HG02870 (cell line): ENCODE measurements around the gene ZNF532.

Experiments used
- ATAC-seq: cut with Tn5 transposase; IDR thresholded peaks from one replicate; pipeline ENCODE4 v1.9.1; 2021; ENCODE audit warnings: mild to moderate bottlenecking, moderate library complexity; ENCODE audit not compliant: unreplicated experiment

The ZNF532 gene

GRCh38 chr18:58970943-58971790, 106.5 kb downstream of the ZNF532 start:
- peak; percentile 85 for ATAC-seq

- ATAC-seq, result no peak
Measured at GRCh38 chr18:58975296-58975695, 110.6 kb downstream of the ZNF532 start.

- no peak for ATAC-seq
Measured at GRCh38 chr18:58975781-58976180, 111.1 kb downstream of the ZNF532 start.

GRCh38 chr18:58977223-58977622, 112.5 kb downstream of the ZNF532 start:
- no peak for ATAC-seq

DNA sequence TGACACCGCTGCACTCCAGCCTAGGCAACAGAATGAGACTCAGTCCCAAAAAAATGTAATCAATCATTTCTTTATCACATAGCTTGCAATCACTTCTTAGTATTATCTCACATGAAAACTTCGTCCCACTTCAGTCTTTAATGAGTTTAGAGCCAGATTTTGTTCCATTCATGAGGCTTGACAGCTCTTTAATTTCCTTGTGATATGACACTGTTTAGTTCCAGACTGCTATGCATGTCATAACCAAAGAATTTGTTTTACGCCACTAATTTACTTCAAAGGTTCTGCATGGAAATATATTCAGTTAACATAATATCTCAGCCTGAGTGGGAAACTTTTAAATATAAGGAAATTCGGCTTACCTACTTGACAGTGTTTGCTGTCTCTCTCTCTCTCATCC, 113.1 kb downstream of the ZNF532 start:
- ATAC-seq, result no peak

DNA sequence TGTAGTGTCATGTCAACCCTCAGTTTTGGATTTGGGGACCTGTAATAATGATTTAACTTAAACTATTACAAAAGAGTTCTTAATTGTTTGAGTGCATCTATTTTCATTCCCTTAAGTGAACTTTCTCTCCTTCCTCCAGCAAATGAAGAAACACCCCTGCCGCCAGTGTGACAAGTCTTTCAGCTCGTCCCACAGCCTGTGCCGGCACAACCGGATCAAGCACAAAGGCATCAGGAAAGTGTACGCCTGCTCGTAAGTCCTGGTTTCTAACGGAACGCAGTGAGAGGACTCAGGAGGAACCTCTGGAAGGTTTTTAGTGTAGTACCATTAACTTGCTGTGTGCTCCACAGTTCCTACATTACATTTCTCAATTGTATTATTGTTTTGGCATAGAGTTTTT, 114.2 kb downstream of the ZNF532 start:
- ATAC-seq, result no peak

- no peak for ATAC-seq
Measured at GRCh38 chr18:58979615-58980014, 114.9 kb downstream of the ZNF532 start.

GRCh38 chr18:58980991-58981390, 116.3 kb downstream of the ZNF532 start:
- ATAC-seq, result no peak

DNA sequence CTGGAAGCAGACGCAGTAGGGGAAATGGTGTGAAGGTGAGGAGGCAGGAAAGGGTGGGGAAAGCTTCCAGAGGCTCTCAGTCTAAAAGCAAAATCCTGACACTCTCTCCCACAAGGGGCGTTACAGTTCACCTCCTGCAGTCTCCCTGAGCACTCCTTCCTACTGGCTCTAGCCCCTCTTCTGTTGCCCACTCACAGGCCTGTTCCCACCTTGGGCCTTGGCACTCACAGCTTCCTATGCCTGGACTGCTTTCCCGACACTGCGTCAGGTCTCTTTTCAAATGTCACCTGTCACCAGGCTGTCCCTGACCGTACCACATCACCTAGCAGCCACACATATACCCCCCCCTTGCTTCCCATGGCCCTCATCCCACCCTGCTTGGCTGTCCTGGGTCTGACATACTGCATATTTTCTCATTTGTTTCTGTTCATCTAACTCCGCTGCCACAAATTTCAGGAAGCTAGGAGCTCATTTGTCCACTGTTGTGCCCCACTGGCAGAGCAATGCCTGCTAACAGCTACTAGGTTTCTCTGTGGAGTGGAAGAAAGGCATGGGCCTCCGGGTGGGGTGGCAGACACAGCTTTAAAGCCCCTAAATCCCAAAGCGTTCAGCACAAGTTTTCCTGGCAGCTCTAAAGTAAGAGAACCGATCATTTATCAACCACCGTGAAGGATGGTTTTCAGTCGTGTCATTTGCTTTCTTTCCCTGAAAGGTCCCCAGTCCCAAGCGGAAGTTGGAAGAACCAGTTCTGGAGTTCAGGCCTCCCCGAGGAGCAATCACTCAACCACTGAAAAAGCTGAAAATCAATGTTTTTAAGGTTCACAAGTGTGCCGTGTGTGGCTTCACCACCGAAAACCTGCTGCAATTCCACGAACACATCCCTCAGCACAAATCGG, 118.8 kb downstream of the ZNF532 start:
- ATAC-seq, result no peak

DNA sequence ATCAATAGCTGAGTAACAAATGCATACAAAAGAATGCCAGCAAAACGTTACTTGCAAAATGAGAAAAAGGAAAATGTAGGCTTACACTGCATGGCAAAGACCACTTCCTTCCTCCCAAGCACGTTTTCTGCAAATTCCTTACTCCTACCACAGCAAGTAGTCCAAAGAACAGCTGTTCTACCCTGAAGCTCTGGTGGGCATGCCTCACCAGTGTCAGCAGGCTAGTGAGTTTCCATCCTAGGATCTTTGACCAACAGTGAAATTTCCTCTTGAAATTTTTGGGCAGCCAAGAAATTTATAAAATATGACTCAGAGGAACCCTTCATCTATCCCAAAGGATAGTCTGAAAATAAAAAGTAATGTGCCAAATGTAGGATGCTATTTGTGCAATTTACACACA, 123.9 kb downstream of the ZNF532 start:
- no peak for ATAC-seq

GRCh38 chr18:58989184-58989759, 124.6 kb downstream of the ZNF532 start:
- no peak for ATAC-seq

DNA sequence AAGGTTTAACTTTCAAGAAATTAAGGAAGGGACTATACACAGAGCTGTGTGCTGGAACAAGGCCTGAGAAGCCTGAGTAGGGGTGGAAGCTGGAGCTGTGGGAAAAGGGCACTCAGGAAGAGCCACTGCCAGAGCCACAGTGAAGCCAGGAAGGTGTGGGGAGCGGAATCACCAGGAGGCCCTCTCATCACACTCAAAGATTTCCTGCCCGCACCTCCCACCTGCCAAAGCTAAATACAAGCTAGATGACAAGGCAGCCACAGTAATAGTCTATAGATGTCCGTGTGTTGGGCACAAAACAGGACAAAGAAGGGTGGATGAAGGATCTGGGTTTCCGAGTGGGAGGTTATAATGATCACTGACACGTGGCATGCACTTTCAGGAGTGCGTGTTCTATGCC, 126.0 kb downstream of the ZNF532 start:
- ATAC-seq, result no peak

DNA sequence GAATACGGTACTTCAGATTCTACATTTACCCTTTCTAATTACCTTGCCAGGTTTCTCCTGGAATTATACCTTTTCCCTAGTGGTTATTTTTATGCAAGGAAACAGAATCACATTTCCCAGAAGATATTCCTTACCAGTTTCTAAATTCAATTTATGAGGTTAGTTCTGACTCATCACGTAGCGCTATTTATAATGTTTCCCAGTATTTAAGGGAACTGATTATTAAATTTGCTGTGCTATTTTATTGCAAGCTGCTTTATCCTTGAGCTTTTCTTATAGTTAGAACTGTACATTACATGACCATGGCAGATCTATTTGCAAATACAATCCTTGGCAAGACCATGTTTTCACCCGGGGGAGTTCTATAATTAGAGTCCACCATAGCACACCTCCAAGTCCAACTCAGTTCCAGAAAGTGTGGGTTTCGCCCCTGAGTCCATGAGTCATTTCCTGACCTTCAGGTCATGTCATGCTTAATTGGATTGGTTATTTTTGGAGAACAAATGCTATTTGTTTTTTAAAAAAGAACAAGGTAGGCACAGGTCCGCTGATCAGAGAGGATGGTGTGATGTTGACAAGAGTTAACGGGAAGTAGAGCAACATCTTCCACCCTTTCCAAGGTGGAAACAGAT, 126.6 kb downstream of the ZNF532 start:
- ATAC-seq, result peak; percentile 90

- no peak for ATAC-seq
Measured at GRCh38 chr18:58992301-58993231, 127.9 kb downstream of the ZNF532 start.

GRCh38 chr18:58993260-58993659, 128.6 kb downstream of the ZNF532 start:
- no peak for ATAC-seq

DNA sequence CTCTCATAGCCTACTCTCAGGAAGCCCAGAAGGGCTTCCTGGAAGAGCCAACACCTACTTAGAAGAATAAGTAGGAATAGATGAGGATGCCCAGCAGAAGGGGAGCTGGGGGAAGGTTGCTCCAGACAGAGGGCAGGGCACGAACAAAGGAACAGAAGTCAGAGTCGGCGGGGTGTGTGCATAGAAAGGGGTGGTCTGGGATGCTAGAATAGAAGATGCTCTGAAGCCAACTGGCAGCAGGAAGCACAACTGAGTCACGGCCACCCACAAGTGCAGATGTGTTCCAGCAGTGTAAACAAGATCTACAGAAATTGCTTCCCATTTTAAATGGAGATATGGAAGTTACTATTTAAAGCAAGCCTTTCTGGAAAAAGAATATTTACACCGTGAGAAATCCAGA, 131.0 kb downstream of the ZNF532 start:
- ATAC-seq, result no peak

- no peak for ATAC-seq
Measured at GRCh38 chr18:58996131-58996641, 131.5 kb downstream of the ZNF532 start.

DNA sequence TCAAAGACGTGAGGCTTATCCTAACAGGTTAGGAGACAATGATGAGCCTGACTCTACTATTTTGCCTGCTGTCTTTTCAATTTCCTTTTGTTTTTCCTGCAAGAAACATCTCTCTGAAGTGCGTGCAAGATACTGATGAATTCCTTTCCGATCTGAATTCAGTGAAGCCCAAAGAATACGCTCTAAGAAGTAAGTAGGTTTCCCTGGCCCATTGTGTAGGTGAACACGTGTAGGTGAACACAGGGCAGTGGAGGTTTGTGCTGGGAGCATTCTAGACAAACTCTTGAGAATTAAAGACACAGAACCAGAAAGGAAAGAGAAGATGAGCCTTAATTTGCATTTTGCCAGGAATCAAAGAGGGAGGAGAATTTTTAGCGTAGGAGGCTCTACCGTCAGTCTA, 132.0 kb downstream of the ZNF532 start:
- ATAC-seq, result no peak

DNA sequence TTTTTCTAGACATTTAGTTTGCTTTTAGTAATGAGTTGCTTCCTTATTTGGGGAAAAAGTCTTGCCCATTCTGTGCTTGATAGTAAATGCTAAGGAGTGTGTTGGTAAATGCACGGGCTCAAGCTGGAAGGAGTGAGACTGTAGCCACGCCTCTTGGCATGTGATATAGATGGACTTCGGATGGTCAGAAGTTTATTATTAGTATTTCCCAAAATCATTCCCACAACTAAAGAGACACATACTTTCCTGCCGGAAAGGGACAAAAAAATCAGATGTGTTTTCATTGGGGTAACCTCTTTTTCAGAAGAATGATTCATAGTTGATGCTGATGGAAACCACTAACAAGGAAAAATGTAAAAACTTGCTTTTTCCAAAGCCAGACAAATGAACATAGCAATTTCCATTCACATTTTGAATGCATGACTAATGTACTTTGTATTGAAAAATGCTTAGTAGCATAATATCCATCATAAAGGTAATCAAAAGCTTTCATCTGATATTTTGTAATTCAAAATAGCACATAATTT, 133.2 kb downstream of the ZNF532 start:
- ATAC-seq, result no peak
